ENCODE results near the gene EEFSEC. TPM values are rescaled to one million over a fixed set of nuclear protein-coding genes. Genes with fewer than 3 reads are reported as not detected.

Gene EEFSEC
- total RNA-seq, 1 experiment from 2014 or later: 14.0 TPM

DNA sequence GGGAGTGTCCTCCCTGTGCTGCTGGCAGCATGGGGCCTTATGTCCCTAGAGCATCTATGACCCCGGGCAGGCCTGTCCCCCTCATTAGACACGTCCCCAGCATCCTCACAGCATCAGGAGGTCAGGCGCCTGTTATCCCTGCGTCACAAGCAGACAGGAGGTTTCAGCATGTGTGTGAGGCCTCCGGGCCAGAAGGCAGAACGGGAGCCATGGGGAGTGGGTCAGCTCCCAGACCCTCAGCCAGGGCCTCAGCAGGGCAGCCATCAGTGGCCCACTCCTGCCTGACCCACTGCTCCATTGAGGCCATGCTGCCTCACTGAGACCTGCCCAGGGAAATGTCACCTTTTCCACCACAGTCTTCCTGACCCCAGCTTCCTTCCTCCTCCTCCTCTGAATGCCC lies 241.8 kb downstream of the EEFSEC start:
- H3K4me3 Mint-ChIP-seq (ENCODE audit: unreplicated experiment): no peak overlapping the region
- Histone ChIP-seq H3K36me3 (ENCODE audit: control insufficient read depth, insufficient read depth, low read length) (no peaks in the 10 kb centered on the region), H3K4me3 (ENCODE audit: low read depth, low read length) (no peak overlapping the region), H3K4me1 (no peaks in the 10 kb centered on the region), H3K9me3 (no peaks in the 10 kb centered on the region), H3K27me3 (replicated peaks; ENCODE audit: control insufficient read depth, insufficient read depth, low read length) (no peaks in the 10 kb centered on the region)
- H3K27ac Mint-ChIP-seq (ENCODE audit: unreplicated experiment): no peak overlapping the region
- BruUV-seq (replicated peaks): no TSS peak
- no peak for DNase-seq
- TF ChIP-seq, protein P1, sequence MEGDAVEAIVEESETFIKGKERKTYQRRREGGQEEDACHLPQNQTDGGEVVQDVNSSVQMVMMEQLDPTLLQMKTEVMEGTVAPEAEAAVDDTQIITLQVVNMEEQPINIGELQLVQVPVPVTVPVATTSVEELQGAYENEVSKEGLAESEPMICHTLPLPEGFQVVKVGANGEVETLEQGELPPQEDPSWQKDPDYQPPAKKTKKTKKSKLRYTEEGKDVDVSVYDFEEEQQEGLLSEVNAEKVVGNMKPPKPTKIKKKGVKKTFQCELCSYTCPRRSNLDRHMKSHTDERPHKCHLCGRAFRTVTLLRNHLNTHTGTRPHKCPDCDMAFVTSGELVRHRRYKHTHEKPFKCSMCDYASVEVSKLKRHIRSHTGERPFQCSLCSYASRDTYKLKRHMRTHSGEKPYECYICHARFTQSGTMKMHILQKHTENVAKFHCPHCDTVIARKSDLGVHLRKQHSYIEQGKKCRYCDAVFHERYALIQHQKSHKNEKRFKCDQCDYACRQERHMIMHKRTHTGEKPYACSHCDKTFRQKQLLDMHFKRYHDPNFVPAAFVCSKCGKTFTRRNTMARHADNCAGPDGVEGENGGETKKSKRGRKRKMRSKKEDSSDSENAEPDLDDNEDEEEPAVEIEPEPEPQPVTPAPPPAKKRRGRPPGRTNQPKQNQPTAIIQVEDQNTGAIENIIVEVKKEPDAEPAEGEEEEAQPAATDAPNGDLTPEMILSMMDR (IDR thresholded peaks at IDR 0.05; ENCODE audit: insufficient read depth in 1 of 2, low read depth in 1 of 2, low read length in 1 of 2, severe bottlenecking in 1 of 2, unreplicated experiment in 1 of 2): no peak
- H3K36me3 Mint-ChIP-seq (ENCODE audit: insufficient read depth, unreplicated experiment): peaks cover 4% of the 10 kb centered on the region
- CTCF ChIA-PET: no interaction called here
- POLR2A ChIA-PET: no interaction called here
- H3K27me3 Mint-ChIP-seq (ENCODE audit: insufficient read depth, unreplicated experiment): no peaks in the 10 kb centered on the region
- no peaks in the 10 kb centered on the region for H3K9me3 Mint-ChIP-seq (ENCODE audit: unreplicated experiment)
- intact Hi-C loops (cut with micrococcal nuclease; ENCODE audit: unreplicated experiment): no loop called here
- H3K4me1 Mint-ChIP-seq (ENCODE audit: low read depth, unreplicated experiment): no peaks in the 10 kb centered on the region

DNA sequence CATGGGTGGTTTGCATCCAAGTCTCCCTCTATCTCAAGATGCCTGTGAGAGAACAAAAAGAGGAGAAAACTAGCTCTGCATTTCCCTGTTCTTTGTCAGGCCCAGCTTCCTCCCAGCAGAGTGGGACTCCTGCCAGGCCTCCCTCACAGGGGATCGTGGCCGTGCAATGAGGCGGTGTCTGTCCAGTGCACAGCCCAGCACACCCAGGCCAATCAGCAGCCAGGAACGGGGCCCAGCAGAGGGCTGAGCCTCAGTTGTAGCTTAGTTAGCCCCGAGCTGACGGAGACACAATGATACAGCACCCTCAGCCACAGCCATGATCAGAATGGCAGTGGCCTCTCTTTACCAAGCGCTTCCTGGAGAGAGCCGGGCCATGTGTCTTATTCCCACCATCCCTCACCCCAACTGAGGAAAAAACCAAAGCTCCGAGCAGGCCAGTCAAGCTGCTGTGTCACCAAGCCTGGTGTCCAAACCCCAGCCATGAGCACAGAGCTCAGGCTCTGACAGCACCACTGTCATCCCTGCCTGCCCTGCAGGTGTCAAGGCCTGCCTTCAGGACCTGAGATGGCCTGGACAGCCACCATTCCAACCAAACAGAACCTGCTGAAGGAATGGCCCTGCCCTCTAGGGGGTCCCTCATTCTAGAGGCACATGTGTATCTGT lies 242.3 kb downstream of the EEFSEC start:
- no peaks in the 10 kb centered on the region for H3K27me3 ChIP-seq (replicated peaks; ENCODE audit: control insufficient read depth, insufficient read depth, low read length)
- DNase-seq: no peak
- H3K4me3 Mint-ChIP-seq (ENCODE audit: unreplicated experiment): no peak overlapping the region
- H3K4me1 Mint-ChIP-seq (ENCODE audit: low read depth, unreplicated experiment): no peaks in the 10 kb centered on the region
- H3K4me3 ChIP-seq (ENCODE audit: low read depth, low read length): no peak overlapping the region
- intact Hi-C loops (cut with micrococcal nuclease; ENCODE audit: unreplicated experiment): no loop called here
- H3K9me3 Mint-ChIP-seq (ENCODE audit: unreplicated experiment): no peaks in the 10 kb centered on the region
- no peaks in the 10 kb centered on the region for H3K27me3 Mint-ChIP-seq (ENCODE audit: insufficient read depth, unreplicated experiment)
- H3K4me1 ChIP-seq: no peaks in the 10 kb centered on the region
- no peak overlapping the region for H3K27ac Mint-ChIP-seq (ENCODE audit: unreplicated experiment)
- ChIA-PET CTCF (no interaction called here), POLR2A (interaction anchor here (0.5 kb wide), 1 partner anchor 491 kb away, joined by 5 read pairs; no protein-coding TSS in a partner anchor)
- TF ChIP-seq, protein P1 (IDR thresholded peaks at IDR 0.05; ENCODE audit: insufficient read depth in 1 of 2, low read depth in 1 of 2, low read length in 1 of 2, severe bottlenecking in 1 of 2, unreplicated experiment in 1 of 2): no peak
- no TSS peak for BruUV-seq (replicated peaks)
- H3K9me3 ChIP-seq: no peaks in the 10 kb centered on the region
- peaks cover 6% of the 10 kb centered on the region for H3K36me3 Mint-ChIP-seq (ENCODE audit: insufficient read depth, unreplicated experiment)
- no peaks in the 10 kb centered on the region for H3K36me3 ChIP-seq (ENCODE audit: control insufficient read depth, insufficient read depth, low read length)

DNA sequence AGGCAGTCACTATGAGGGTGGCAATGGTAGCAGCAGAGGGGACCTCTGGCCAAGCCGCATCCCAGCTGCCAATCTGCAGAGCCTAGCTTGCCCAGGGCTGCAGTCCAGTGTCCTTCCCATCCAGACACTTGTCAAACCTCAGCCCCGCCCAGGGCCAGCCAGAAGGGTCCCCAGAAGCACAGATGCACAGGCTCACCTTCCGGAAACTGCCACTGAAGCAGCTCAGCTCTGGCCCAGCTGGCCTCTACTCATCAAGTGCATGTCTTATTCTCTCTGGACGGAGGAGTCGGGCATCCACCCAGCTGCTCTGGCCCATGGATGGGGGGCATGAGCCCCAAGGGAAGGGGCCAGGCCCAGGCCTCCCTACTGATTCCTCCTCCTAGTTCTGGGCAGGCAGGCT lies 244.2 kb downstream of the EEFSEC start:
- no peaks in the 10 kb centered on the region for H3K9me3 Mint-ChIP-seq (ENCODE audit: unreplicated experiment)
- Histone ChIP-seq H3K27me3 (replicated peaks; ENCODE audit: control insufficient read depth, insufficient read depth, low read length) (no peaks in the 10 kb centered on the region), H3K4me3 (ENCODE audit: low read depth, low read length) (no peak overlapping the region), H3K9me3 (no peaks in the 10 kb centered on the region), H3K4me1 (no peaks in the 10 kb centered on the region), H3K36me3 (ENCODE audit: control insufficient read depth, insufficient read depth, low read length) (no peaks in the 10 kb centered on the region)
- DNase-seq: no peak
- no peaks in the 10 kb centered on the region for H3K27me3 Mint-ChIP-seq (ENCODE audit: insufficient read depth, unreplicated experiment)
- H3K4me1 Mint-ChIP-seq (ENCODE audit: low read depth, unreplicated experiment): no peaks in the 10 kb centered on the region
- CTCF ChIA-PET: no interaction called here
- BruUV-seq (replicated peaks): no TSS peak
- no peak overlapping the region for H3K27ac Mint-ChIP-seq (ENCODE audit: unreplicated experiment)
- POLR2A ChIA-PET: no interaction called here
- peaks cover 6% of the 10 kb centered on the region for H3K36me3 Mint-ChIP-seq (ENCODE audit: insufficient read depth, unreplicated experiment)
- intact Hi-C loops (cut with micrococcal nuclease; ENCODE audit: unreplicated experiment): no loop called here
- TF ChIP-seq, protein P1 (IDR thresholded peaks at IDR 0.05; ENCODE audit: insufficient read depth in 1 of 2, low read depth in 1 of 2, low read length in 1 of 2, severe bottlenecking in 1 of 2, unreplicated experiment in 1 of 2): no peak
- no peak overlapping the region for H3K4me3 Mint-ChIP-seq (ENCODE audit: unreplicated experiment)
